Endothelial cell (in vitro differentiated cells): ENCODE results near the gene COL6A3. TPM values are rescaled to one million over a fixed set of nuclear protein-coding genes. Genes with fewer than 3 reads are reported as not detected.

Experiments used
- DNase-seq: peaks from one replicate; pipeline ENCODE4 v3.0.0; 2021; ENCODE audit warnings: low spot score
- H3K27ac Mint-ChIP-seq: one replicate; pipeline ENCODE4 v1.8.0; 2021; ENCODE audit warnings: mixed read lengths, inconsistent platforms; ENCODE audit not compliant: unreplicated experiment
- H3K27me3 Mint-ChIP-seq: one replicate; pipeline ENCODE4 v1.8.0; 2021; ENCODE audit warnings: mild to moderate bottlenecking, moderate library complexity, mixed read lengths, inconsistent platforms; ENCODE audit not compliant: unreplicated experiment
- H3K36me3 Mint-ChIP-seq: one replicate; pipeline ENCODE4 v1.8.0; 2021; ENCODE audit warnings: mild to moderate bottlenecking, low read depth, mixed read lengths, inconsistent platforms; ENCODE audit not compliant: unreplicated experiment
- H3K4me1 Mint-ChIP-seq: one replicate; pipeline ENCODE4 v1.8.0; 2021; ENCODE audit warnings: mild to moderate bottlenecking, mixed read lengths, inconsistent platforms; ENCODE audit not compliant: unreplicated experiment
- H3K4me3 Mint-ChIP-seq: one replicate; pipeline ENCODE4 v1.8.0; 2021; ENCODE audit warnings: mild to moderate bottlenecking, mixed read lengths, inconsistent platforms; ENCODE audit not compliant: unreplicated experiment
- H3K9me3 Mint-ChIP-seq: one replicate; pipeline ENCODE4 v1.8.0; 2021; ENCODE audit warnings: mixed read lengths, inconsistent platforms; ENCODE audit not compliant: unreplicated experiment
- CTCF ChIP-seq: fragments of 200-600 bp; sonication (generic); IDR thresholded peaks from one replicate; pipeline ENCODE4 v1.5.0; 2021; ENCODE audit warnings: antibody characterized with exemption; ENCODE audit not compliant: unreplicated experiment
- total RNA-seq: library from RNA; stranded (reverse); fragmentation: NEBNext Ultra II Directional; extraction: Animal tissue kit (Norgen Biotek cat#: 25700); gene quantifications from one replicate; pipeline ENCODE4 v1.2.1, GENCODE V29; 2021; ENCODE audit not compliant: unreplicated experiment

COL6A3 gene
- total RNA-seq, 1 donor from 2014 or later = 1.6 TPM

GRCh38 chr2:237281836-237282306 is 132.1 kb downstream of the COL6A3 start:
- Mint-ChIP-seq H3K9me3 (no peaks in the 10 kb centered on the region), H3K4me3 (no peak overlapping the region), H3K27me3 (no peaks in the 10 kb centered on the region), H3K27ac (no peak overlapping the region), H3K4me1 (no peaks in the 10 kb centered on the region), H3K36me3 (no peaks in the 10 kb centered on the region)
- TF ChIP-seq CTCF = no peak
- no peak for DNase-seq

- Mint-ChIP-seq H3K27me3 (no peaks in the 10 kb centered on the region), H3K4me1 (no peaks in the 10 kb centered on the region), H3K36me3 (no peaks in the 10 kb centered on the region), H3K9me3 (no peaks in the 10 kb centered on the region), H3K4me3 (no peak overlapping the region), H3K27ac (no peak overlapping the region)
- no peak for DNase-seq
- TF ChIP-seq CTCF = no peak
These were observed 133.0 kb downstream of the COL6A3 start for GRCh38 chr2:237280939-237281338.

- Mint-ChIP-seq H3K9me3 (no peaks in the 10 kb centered on the region), H3K4me3 (no peak overlapping the region), H3K36me3 (no peaks in the 10 kb centered on the region), H3K27ac (no peak overlapping the region), H3K27me3 (no peaks in the 10 kb centered on the region), H3K4me1 (no peaks in the 10 kb centered on the region)
- no peak for TF ChIP-seq CTCF
- DNase-seq = no peak
These were observed 133.7 kb downstream of the COL6A3 start for GRCh38 chr2:237280229-237280628.

GRCh38 chr2:237279012-237279768 is 134.8 kb downstream of the COL6A3 start:
- Mint-ChIP-seq H3K4me3 (no peak overlapping the region), H3K36me3 (no peaks in the 10 kb centered on the region), H3K27ac (no peak overlapping the region), H3K9me3 (no peaks in the 10 kb centered on the region), H3K4me1 (no peaks in the 10 kb centered on the region), H3K27me3 (no peaks in the 10 kb centered on the region)
- no peak for TF ChIP-seq CTCF
- DNase-seq = no peak

GRCh38 chr2:237278568-237278967 is 135.4 kb downstream of the COL6A3 start:
- no peak for DNase-seq
- no peak overlapping the region for H3K4me3 Mint-ChIP-seq
- no peak overlapping the region for H3K27ac Mint-ChIP-seq
- H3K4me1 Mint-ChIP-seq = no peaks in the 10 kb centered on the region
- TF ChIP-seq CTCF = no peak
- H3K36me3 Mint-ChIP-seq = no peaks in the 10 kb centered on the region
- no peaks in the 10 kb centered on the region for H3K27me3 Mint-ChIP-seq
- no peaks in the 10 kb centered on the region for H3K9me3 Mint-ChIP-seq
